Erythroblast (primary cell): Measurements from ENCODE around the gene ANKRD62.

Experiments
- DNase-seq, 2 experiments: peaks; one replicate each; lab custom pipeline; 2025; lab: John Stamatoyannopoulos, UW
- GATA1 ChIP-seq: IDR thresholded peaks from 2 replicates; pipeline ENCODE4 v1.6.1; 2011; ENCODE audit warnings: low read depth, mild to moderate bottlenecking, control low read depth, low read length, moderate library complexity
- POLR2A ChIP-seq: IDR thresholded peaks from 2 replicates; pipeline ENCODE4 v1.6.1; 2011; ENCODE audit warnings: mild to moderate bottlenecking, low read length

The ANKRD62 gene

DNA sequence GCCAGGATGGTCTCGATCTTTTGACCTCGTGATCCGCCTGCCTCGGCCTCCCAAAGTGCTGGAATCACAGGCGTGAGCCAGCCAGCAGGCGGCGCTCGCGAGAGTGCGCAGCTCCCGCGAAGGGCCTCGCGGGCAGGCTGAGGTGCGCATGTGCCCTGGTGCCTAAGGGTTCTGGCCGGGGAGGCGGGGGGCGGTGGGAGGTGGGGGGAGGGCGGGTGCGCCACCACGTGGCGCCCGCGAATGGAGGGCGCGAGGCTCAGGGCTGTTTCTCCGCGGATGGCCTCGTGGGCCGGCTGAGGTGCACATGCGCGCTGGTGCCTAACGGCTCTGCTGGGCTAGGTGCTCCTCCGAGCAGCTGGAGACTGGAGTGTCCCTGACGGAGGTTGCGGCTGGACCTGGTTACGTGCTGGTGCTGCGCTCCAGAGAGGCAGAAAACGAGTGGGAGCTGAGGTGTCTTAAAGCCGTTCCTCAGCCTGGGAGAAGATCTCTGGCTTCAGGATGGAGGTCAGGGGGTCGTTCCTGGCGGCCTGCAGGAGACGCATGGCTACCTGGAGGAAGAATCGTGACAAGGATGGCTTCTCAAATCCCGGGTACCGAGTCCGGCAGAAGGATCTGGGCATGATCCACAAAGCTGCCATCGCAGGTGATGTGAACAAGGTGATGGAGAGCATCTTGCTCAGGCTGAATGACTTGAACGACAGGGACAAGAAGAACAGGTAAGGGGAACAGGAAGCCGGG lies at the start of gene ANKRD62:
ANKRD62 (plus strand) TSS at position 324 of the 738 bp plus-strand sequence; CDS start at position 499, 175 bp downstream.
- TF ChIP-seq POLR2A (no peak), GATA1 (no peak)
- DNase-seq, result no peak

DNA sequence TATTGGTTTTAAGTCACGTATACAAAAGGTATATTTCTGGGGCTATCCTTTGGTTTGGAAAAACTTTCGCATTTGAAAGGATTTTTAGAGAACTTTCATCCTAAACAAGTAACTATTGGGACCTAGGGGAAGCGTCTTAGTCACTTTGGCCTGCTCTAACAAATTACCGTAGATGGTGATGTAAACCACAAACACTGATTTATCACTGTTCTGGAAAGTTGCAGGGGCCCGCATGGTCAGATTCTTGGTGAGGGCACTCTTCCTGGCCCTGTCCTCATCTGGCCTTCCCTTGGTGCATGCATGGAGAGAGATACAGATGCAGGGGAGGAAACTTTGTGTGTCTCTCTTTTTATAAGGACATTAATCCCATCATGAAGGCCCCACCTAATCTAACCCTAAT lies 49.1 kb upstream of the ANKRD62 start:
- no peak for TF ChIP-seq POLR2A
- TF ChIP-seq GATA1, result no peak
- DNase-seq, result no peak

DNA sequence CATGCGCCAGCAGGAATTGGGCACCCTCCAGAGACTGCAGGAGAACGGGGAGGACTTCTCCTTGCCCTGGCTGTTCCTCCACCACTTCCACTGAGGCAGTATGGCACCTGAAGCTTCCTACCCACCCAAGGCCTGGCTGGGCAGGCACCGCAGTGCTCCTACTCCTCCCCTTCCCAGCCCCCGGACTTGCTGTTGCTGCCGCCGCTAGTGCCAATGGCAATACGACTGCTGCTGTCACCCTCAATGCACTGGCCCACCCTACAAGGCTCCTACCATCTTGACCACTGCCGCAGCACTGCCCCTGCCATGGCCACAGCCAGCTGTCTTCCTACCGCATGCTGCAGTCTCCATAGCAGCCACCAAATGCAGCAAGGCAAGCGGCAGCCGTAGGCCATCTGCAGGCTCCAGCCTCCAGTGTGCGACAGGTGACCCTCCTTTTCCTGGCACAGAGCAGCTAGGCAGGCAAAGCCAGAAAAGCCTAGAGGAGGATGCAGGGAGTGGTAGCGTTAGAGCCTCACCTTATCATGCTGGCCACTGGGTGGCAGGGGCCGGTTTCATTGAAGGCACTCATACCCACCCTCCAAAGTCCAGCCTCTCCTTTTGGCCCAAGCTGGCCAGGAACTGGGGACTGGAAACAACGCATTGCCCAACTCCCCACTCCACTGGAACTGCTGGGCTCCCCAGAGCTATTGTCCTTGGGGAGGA lies 47.4 kb upstream of the ANKRD62 start:
- no peak for DNase-seq
- TF ChIP-seq GATA1, result no peak
- no peak for TF ChIP-seq POLR2A

DNA sequence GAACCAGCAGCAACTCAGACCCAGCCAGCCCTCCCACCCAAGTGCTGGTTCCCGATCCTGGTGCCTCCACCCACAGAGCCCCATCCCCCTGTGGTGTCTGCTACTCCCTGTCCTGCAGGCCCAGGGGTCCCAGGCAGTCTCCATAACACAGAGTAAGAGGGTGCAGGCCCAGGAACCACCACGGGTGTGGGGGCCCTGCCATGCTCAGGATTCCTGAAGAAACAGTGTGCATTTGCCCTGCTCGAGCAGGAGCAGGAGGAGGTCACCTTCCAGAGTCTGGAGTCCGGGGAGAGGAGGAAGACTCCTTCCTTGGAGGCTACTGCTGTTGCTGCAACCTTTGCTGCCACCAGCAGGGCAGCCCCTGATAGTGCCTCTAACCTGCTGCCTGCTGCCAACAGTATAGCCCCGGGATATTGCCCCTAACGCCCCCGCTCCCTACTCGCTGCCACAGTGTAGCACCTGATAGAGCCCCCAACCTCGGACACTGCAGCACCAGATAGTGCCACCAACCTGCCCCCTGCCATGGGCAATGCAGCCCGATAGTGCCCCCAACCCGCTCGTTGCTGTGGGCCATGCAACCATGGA lies 46.8 kb upstream of the ANKRD62 start:
- DNase-seq, result no peak
- TF ChIP-seq POLR2A (no peak), GATA1 (no peak)

DNA sequence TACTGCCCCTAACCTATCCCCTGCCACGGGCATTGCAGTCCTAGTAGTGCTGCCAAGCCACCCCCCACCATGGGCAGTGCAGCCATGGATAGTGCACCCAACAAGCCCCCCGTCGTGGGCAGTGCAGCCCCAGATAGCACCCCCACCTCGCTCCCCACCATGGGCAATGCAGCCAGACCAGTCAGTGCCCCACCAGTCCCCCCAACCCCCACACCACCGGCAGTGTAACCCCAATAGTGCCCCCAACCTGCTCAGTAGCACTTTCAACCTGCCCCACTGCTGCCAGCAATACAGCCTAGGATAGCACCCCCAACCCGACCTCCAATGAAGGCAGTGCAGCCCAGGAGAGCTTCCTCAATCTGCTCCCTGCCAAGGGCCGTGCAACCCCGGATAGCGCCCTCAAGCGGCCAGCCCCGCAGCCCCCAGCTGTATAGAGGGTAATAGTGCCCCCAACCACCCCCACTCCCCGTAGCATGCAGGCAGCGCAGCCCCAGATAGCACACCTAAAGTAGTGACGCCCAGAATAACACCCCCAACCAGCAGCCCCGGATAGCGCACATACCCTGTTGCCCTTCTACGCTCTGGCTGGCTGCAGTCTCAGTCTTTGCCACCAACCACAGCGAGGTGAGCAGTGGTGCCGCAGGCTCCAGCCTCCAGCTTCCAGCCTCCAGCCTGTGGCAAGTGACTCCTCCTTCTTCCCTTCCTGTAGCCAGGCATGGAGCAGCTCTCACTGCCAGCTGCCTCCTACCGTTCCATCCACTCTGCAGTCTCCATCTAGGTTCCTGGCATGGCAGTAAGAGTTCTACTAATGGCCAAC lies 45.4 kb upstream of the ANKRD62 start:
- DNase-seq, result no peak
- TF ChIP-seq POLR2A (no peak), GATA1 (no peak)

DNA sequence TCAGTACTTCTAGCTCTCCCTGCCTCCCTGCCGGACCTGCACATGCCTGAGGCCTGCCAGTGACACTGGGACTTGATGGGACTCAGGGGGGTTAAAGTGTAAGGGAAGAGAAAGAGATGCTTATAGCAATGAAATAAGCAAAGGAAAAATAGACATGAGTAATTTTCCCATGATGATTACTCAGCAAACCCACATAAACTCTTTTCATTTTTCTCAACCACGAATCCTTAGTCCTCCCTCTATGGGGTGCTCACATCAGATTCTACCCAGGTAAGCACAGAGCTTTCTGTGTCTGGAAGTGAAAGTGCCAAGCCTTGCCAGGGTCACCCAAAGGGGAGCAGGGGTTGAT lies 44.8 kb upstream of the ANKRD62 start:
- TF ChIP-seq GATA1 (no peak), POLR2A (no peak)
- DNase-seq, result no peak

DNA sequence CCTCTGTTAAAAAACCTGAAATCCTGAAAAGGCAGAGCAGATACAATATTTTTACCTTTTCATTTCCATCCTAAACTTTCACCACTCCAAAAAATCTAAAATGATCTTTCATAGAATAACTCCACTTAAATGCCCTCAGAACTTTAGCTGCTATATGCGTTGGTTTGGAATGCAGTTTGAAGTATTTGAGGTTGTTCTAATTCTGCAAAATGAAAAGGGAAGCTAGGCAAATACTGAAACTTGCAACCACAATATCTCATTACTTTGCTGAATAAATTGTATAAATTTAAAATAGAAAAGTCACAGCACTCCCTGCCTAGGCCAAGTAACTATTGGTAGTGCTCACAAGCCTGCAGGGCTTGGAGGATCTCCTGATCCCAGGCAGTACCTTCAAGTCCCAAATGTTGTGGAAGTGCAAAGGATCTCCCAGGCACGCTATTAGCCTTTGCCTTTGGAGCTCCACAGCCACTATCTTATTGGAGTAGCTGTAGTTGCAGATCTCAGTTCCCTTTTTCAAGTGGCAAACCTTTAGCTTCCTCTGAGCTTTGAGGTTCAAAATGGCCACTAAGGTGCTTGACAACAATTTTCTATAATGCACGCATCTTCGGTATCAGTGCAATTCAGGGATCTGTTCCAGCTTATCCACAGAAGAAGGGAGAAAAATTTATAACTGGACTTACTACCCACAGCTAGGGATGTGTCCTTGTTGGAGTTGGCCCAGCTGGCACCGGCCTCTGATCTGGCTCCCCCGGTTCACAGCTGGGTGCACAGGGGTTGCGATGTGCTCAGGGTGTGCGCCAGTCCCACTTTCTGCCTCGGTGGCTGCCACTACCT lies 43.4 kb upstream of the ANKRD62 start:
- no peak for DNase-seq

DNA sequence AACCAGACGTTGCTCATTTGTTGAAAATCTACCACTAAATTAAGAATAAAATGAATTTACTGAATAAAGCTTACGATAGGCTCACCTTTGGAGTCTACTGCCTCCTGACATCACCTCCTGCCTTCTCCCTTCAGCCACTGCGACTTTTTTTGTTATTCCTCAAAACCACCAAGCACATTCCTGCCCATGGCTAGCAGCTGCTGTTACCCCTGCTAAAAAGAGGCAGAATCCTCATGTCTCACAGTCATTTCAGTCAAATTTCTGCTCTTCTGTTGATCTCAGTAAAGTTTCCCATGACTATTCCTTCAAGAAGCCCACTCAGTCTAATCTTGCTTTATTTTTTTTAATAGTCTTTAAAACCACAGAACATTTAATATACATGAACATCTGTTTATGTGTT lies 40.8 kb upstream of the ANKRD62 start:
- no peak for DNase-seq
- TF ChIP-seq GATA1, result no peak
- no peak for TF ChIP-seq POLR2A

More for the DNA sequence above, 43.4 kb upstream of the ANKRD62 start:
- TF ChIP-seq POLR2A (no peak), GATA1 (no peak)

DNA sequence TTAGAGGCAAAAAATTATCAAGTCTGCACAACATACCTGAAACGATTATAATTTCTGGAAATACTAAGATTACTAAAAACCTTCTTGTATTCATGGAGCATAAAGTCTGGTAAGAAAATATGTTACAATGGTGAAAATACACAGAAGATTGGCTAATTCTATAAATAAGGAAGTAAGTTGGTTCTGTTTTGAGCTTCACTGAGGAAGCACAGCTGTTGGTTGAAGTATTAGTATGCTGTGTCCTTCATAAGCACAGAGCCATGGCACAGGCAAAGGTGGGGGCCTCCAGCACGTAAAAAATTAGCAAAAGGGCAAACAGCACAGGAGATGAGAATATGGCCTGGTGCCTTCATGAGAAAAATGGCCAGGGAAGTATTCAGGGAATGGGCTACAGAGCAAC lies 40.4 kb upstream of the ANKRD62 start:
- DNase-seq, result no peak
- no peak for TF ChIP-seq GATA1
- no peak for TF ChIP-seq POLR2A

DNA sequence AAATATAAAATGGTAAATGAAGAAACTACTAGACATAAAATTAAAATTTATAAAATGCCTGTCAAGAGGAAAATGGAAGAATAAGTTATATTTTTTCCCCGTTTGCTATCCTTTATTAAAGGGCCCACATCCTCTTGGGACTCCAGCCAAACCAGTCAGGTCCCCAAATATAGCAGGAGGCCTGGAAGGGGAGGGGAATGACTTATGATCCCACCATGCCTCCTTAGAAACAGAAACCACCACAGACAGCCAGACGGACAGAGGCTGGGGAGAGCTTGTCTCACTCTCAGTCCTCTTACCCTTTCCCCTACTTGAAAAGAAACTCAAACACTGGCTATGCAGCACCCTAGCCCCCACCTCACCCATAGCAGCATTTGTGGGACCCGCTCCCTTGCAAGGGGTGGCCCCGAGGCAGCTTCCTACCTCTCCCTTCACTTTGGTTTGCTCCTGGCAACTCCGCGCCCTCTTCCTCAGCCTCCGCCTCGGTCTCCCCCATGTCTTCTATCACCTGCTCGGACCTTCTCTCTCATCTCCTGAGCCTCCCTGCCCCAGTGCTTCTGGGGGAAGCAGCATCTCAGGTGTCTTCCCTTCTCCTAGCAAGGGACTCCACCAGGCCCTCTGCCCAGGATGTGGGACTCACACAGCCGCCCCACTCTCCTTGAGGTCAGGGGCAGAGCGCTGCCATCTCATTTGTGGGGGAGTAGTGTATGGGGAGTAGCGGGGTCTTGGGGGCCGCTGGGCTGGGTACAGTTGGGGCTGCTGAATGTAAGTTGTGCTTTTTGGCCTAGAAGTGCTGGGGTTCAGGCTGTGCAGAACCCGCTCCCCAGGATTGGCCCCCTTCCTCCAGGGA lies 37.4 kb upstream of the ANKRD62 start:
- no peak for DNase-seq
- TF ChIP-seq GATA1 (no peak), POLR2A (no peak)

DNA sequence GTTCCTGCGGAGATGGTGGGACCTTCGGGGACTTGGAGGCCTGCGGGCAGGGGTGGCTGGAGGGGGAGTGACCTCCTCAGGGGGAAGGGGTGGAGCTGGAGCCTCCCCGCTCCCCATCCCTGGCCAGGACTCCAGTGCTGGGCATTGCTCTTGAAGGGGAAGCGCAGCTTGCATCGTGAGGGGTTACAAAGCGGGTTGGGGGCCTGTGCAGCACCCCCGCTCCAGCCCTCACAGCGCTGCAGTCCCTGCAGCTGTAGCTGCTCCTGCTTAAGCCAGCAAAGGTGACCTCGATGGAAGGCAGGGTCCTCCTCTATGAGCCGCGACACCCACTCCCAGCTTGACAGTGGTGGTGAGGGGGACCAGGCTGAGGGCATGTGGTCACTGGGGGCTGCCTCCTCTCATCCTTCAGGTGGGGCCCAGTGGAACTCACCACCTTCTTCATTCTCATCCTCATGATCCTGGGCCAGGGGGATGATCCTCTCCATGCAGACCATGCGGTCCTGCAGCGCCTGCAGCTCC lies 36.7 kb upstream of the ANKRD62 start:
- TF ChIP-seq GATA1, result no peak
- no peak for TF ChIP-seq POLR2A
- DNase-seq, result no peak
